ENCODE measurements around the gene GPR65. TPM values are rescaled to one million over a fixed set of nuclear protein-coding genes. Genes with fewer than 3 reads are reported as not detected.

The GPR65 gene
- total RNA-seq, 6 experiments from 2014 or later, result 1.0 to 2.7 (median 1.2) TPM

GRCh38 chr14:88045705-88046104, 40.8 kb downstream of the GPR65 start:
- ATAC-seq (peak; percentile 70 to 77 (median 75)), DNase-seq (peak; percentile 51 to 82 (median 74))
- peak; percentile 40 for TF ChIP-seq POLR2A (IDR thresholded peaks at IDR 0.05)
- no peak for TF ChIP-seq CTCF (IDR thresholded peaks at IDR 0.05)
- Histone ChIP-seq H3K4me1 (peaks cover 0 to 61% (median 23%) of the 10 kb centered on the region in 4 donors), H3K27me3 (no peaks in the 10 kb centered on the region), H3K27ac (peak overlapping the region; percentile 61 to 97 (median 89)), H3K36me3 (no peaks in the 10 kb centered on the region), H3K4me3 (no peak overlapping the region), H3K9me3 (no peaks in the 10 kb centered on the region)
- WGBS (ENCODE audit: insufficient coverage, low coverage, low lambda C conversion rate, missing lambda C conversion rate), result 24% methylated on average over 3 of the region's 3 CpGs
- intact Hi-C loops (cut with DNase I), result no loop called here

GRCh38 chr14:88048351-88048750, 43.4 kb downstream of the GPR65 start:
- no peak for TF ChIP-seq POLR2A (IDR thresholded peaks at IDR 0.05)
- no peak for TF ChIP-seq CTCF (IDR thresholded peaks at IDR 0.05)
- Histone ChIP-seq H3K27ac (peak overlapping the region in 1 of 3 donors; percentile 8), H3K27me3 (no peaks in the 10 kb centered on the region), H3K36me3 (no peaks in the 10 kb centered on the region), H3K4me3 (no peak overlapping the region), H3K9me3 (no peaks in the 10 kb centered on the region), H3K4me1 (peaks cover 0 to 37% (median 14%) of the 10 kb centered on the region in 4 donors)
- intact Hi-C loops (cut with DNase I), result no loop called here
- no peak for DNase-seq
- 38% methylated on average over 1 of the region's 1 CpG for whole genome bisulfite sequencing (ENCODE audit: insufficient coverage, low coverage, low lambda C conversion rate, missing lambda C conversion rate)
- no peak for ATAC-seq

GRCh38 chr14:88049266-88049665, 44.3 kb downstream of the GPR65 start:
- H3K36me3 ChIP-seq, result no peaks in the 10 kb centered on the region
- no peaks in the 10 kb centered on the region for H3K9me3 ChIP-seq
- DNase-seq, result no peak
- no peaks in the 10 kb centered on the region for H3K27me3 ChIP-seq
- H3K4me3 ChIP-seq, result no peak overlapping the region
- no peak for ATAC-seq
- peaks cover 0 to 32% (median 16%) of the 10 kb centered on the region in 4 donors for H3K4me1 ChIP-seq
- no peak for TF ChIP-seq CTCF (IDR thresholded peaks at IDR 0.05)
- TF ChIP-seq POLR2A (IDR thresholded peaks at IDR 0.05), result no peak
- H3K27ac ChIP-seq, result peak overlapping the region in 1 of 3 donors; percentile 4
- intact Hi-C loops (cut with DNase I), result no loop called here
- WGBS (ENCODE audit: insufficient coverage, low coverage, low lambda C conversion rate, missing lambda C conversion rate), result 75% methylated on average over 1 of the region's 1 CpG

GRCh38 chr14:88049936-88050335, 45.0 kb downstream of the GPR65 start:
- Histone ChIP-seq H3K9me3 (no peaks in the 10 kb centered on the region), H3K27ac (no peak overlapping the region), H3K4me1 (peaks cover 0 to 29% (median 18%) of the 10 kb centered on the region in 4 donors), H3K27me3 (no peaks in the 10 kb centered on the region), H3K4me3 (no peak overlapping the region), H3K36me3 (no peaks in the 10 kb centered on the region)
- 46% methylated on average over 2 of the region's 2 CpGs for WGBS (ENCODE audit: insufficient coverage, low coverage, low lambda C conversion rate, missing lambda C conversion rate)
- intact Hi-C loops (cut with DNase I), result no loop called here
- DNase-seq (no peak), ATAC-seq (no peak)
- TF ChIP-seq POLR2A (IDR thresholded peaks at IDR 0.05), result no peak
- no peak for TF ChIP-seq CTCF (IDR thresholded peaks at IDR 0.05)

GRCh38 chr14:88060576-88060975, 55.6 kb downstream of the GPR65 start:
- 89% methylated on average over 3 of the region's 3 CpGs for WGBS (ENCODE audit: insufficient coverage, low coverage, low lambda C conversion rate, missing lambda C conversion rate)
- intact Hi-C loops (cut with DNase I), result no loop called here
- H3K4me1 ChIP-seq, result no peaks in the 10 kb centered on the region
- H3K9me3 ChIP-seq, result no peaks in the 10 kb centered on the region
- TF ChIP-seq CTCF (IDR thresholded peaks at IDR 0.05) (no peak), POLR2A (IDR thresholded peaks at IDR 0.05) (no peak)
- DNase-seq (no peak), ATAC-seq (no peak)
- H3K27ac ChIP-seq, result no peak overlapping the region
- no peak overlapping the region for H3K4me3 ChIP-seq
- peaks cover 0 to 5% (median 0%) of the 10 kb centered on the region in 4 donors for H3K36me3 ChIP-seq
- H3K27me3 ChIP-seq, result no peaks in the 10 kb centered on the region
